ENCODE data around the gene TDRD10.

GRCh38 chr1:154485106-154485505 lies 16.9 kb upstream of the TDRD10 start:
- TF ChIP-seq EZH2phosphoT487 (IDR thresholded peaks at IDR 0.05; ENCODE audit: borderline replicate concordance, low read length), result no peak
- TF ChIP-seq, protein P1, sequence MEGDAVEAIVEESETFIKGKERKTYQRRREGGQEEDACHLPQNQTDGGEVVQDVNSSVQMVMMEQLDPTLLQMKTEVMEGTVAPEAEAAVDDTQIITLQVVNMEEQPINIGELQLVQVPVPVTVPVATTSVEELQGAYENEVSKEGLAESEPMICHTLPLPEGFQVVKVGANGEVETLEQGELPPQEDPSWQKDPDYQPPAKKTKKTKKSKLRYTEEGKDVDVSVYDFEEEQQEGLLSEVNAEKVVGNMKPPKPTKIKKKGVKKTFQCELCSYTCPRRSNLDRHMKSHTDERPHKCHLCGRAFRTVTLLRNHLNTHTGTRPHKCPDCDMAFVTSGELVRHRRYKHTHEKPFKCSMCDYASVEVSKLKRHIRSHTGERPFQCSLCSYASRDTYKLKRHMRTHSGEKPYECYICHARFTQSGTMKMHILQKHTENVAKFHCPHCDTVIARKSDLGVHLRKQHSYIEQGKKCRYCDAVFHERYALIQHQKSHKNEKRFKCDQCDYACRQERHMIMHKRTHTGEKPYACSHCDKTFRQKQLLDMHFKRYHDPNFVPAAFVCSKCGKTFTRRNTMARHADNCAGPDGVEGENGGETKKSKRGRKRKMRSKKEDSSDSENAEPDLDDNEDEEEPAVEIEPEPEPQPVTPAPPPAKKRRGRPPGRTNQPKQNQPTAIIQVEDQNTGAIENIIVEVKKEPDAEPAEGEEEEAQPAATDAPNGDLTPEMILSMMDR (conservative IDR thresholded peaks at IDR 0.05; ENCODE audit: low read depth, low read length), result no peak
